Measurements from ENCODE around the gene FGFBP3.

Gene FGFBP3

GRCh38 chr10:91856637-91857036, 52.6 kb downstream of the FGFBP3 start:
- DNase-seq (ENCODE audit: low spot score) = no peak
